Effector CD8-positive, alpha-beta T cell (primary cell): ENCODE data around the gene NCOA1.
"Not testable (repeated sequence)": the region's sequence is repeated elsewhere in the genome, so short reads cannot be mapped to it uniquely, and the experiment has no call there.

ENCODE experiments used
- DNase-seq: peaks from one replicate; lab custom pipeline; 2025; lab: John Stamatoyannopoulos, UW

NCOA1 gene

GRCh38 chr2:24505534-24506275, 14.7 kb downstream of the NCOA1 start:
- no peak for DNase-seq

GRCh38 chr2:24507549-24507948, 16.5 kb downstream of the NCOA1 start:
- DNase-seq, result no peak

DNA sequence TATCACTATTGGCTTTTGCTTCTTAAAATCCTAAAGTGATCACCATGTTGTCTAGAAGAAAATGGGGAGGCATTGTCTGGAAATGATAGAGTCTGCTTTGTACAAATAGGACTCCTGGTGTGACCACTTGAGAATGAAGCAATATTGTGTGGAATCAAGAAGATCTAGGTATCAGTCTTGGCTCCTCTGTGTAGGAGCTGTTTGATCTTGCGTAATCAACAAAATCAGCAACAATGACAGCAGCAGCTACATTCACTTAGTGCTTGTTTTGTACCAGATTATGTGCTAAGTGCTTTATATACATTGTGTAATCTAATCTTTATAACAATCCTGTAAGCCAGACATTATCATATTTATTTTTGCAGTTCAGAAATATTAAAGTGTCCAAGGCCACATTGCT, 17.8 kb downstream of the NCOA1 start:
- DNase-seq, result no peak

DNA sequence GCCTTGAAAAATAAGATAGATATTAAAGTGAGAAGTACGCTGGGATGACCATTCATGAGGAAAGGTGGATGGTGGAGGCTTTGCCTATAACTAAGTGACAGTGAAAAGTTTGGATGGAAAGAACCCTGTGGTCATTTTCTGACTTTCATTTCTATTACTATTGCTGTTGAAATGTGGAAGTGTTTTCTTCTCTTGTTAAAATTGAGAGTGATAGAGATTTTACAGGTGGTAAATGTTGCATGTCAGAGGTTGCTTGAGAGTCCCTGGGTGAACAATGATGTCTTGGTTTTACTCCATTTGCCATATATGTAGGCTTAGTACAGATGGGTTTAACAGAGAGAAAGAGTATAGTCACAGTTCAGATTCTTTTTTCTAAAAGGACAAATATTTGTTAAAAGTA, 18.4 kb downstream of the NCOA1 start:
- no peak for DNase-seq

DNA sequence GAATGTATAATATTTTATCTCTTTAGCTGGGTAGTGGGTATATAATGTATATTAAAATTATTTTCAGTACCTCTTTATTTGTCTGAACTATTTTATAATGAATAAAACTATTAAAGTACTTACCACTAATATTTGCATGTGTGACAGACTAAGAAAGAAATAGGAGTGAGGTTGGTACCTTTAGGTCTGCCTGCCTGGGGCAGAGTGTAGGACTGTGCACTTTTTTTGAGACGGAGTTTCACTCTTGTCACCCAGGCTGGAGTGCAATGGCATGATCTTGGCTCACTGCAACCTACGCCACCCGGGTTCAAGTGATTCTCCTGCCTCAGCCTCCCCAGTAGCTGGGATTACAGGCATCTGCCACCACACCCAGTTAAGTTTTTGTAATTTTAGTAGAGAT, 18.8 kb downstream of the NCOA1 start:
- no peak for DNase-seq

- DNase-seq, result no peak
Measured at GRCh38 chr2:24510771-24511170, 19.7 kb downstream of the NCOA1 start.

DNA sequence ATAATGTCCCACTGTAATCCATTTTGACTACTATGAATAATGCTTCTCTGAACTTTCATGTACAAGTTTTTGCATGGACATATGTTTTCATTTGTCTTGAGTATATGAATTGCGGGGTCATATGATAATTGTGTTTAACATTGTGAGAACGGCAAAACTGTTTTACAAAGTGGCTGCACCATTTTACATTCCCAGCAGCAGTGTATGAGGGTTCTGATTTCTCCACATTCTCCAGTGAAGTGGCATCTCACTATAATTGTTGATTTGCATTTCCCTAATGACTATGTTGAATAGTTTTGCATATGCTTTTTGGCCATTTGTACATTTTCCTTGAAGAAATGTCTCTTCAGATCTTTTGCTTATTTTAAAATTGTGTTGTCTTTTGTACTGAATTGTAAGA, 20.1 kb downstream of the NCOA1 start:
- no peak for DNase-seq

DNA sequence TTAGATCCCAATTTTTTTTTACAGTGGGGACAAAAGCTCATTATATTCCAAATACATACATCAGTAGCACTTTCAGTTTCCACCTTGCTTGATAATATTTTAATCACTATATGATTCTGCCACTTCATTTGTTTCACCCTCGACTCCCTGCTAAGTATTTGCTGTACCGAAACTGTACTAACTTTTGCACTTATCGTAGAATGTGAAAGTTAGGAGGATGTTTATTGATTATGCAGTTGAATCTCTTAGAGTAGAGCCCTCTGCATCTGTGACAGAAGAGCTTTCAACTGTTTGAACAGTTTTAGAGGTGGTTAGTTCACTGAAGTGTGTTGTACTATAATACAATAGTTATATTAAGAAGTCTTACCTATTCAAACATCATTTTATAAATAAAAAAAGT, 20.8 kb downstream of the NCOA1 start:
- DNase-seq, result no peak

DNA sequence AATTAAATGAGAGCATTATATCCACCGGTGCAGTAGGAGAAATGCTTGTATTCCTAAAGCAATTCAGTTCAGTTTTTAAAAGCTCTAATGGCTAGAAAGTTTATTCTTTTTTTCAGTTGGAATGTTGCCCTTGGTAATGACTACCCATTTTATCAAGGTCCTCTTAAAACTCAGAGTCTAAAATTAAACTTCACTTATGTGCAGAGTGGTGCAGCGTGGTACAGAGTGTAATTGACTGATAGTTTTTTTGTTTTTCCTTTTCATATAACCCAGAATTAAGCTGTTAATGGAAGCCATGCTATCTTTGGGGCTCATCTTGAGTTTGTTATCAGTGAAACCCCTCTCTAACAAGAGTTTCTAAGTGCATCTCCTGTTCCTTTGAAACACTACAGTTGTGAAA, 21.4 kb downstream of the NCOA1 start:
- no peak for DNase-seq

- no peak for DNase-seq
Measured at GRCh38 chr2:24512831-24513230, 21.8 kb downstream of the NCOA1 start.

DNA sequence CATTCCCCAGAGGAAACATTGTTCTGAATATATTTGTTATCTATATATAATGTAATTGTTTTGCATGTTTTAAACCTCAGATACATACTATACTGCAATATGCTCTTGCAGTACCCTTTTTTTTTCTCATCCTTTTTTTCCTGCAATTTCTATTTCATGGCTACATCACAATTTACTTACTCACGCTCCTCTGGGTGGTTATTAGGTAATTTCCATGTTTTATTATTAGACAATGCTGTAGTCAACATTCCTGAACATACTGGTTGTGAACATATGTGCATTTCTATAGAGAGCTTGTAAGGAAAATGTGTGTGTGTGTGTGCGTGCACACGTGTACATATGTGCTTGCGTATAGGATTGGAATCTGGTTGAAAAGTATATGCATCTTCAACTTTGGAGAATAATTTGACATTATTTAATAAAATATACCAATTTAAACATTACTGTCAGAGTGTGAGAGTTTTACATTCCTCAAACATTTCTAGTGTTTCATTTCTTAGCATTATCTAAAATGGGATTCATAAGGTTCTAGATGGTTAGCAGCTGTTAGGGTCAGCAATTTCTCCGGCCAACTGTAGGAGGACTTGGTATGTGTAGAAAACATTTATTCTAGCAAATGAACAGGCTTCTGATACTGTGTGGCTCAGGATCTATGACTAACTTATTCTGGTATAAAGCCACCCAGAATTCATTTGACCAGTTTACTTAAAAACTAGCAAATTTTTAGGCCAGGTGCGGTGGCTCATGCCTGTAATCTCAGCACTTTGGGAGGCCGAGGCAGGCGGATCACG, 22.4 kb downstream of the NCOA1 start:
- DNase-seq, result no peak

- DNase-seq, result no peak
Measured at GRCh38 chr2:24514820-24515219, 23.8 kb downstream of the NCOA1 start.

DNA sequence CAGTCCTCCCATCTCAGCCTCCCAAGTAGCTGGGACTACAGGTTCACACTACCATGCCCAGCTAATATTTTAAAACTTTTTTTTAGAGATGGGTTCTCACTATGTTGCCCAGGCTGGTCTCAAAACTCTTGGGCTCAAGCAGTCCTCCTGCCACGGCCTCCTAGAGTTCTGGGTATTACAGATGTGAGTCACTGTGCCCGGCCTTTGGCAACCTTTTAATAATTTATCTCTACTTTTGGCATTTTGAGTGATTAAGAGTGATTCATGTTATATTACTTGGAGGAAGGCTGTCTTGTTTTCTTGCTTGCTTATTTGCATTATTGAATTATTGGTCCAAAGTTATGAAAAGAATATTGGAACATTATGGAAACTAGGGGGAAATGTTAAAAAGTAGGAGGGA, 24.3 kb downstream of the NCOA1 start:
- DNase-seq, result no peak

- DNase-seq, result no peak
Measured at GRCh38 chr2:24515831-24516230, 24.8 kb downstream of the NCOA1 start.

- DNase-seq, result no peak
Measured at GRCh38 chr2:24517247-24517646, 26.2 kb downstream of the NCOA1 start.

GRCh38 chr2:24520175-24520574, 29.1 kb downstream of the NCOA1 start:
- no peak for DNase-seq

DNA sequence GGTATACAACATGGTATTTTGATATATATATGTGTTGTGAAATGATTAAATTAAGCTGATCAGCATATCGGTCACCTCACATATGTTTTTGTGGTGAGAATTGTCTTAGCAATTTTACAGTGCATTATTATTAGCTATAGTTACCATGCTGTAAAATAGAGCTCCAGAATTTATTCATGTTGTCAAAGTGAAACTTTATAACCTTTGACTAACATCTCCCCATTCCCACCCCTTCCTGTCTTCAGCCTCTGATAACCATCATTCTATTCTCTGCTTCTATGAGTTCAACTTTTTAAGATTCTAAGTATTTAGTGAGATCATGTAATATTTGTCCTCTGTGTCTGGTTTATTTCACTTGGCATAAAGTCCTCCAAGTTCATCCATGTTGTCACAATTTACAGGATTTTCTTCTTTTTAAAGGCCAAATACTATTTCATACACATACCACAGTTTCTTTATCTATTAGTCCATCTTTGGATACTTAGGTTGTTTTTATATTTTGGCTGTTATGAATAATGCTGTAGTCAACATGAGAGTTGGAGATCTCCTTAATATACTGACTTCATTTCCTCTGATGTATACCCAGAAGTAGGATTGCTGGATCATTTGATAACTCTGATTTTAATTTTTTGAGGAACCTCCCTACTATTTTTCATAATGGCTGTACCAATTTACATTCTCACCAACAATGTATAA, 30.3 kb downstream of the NCOA1 start:
- DNase-seq, result no peak

DNA sequence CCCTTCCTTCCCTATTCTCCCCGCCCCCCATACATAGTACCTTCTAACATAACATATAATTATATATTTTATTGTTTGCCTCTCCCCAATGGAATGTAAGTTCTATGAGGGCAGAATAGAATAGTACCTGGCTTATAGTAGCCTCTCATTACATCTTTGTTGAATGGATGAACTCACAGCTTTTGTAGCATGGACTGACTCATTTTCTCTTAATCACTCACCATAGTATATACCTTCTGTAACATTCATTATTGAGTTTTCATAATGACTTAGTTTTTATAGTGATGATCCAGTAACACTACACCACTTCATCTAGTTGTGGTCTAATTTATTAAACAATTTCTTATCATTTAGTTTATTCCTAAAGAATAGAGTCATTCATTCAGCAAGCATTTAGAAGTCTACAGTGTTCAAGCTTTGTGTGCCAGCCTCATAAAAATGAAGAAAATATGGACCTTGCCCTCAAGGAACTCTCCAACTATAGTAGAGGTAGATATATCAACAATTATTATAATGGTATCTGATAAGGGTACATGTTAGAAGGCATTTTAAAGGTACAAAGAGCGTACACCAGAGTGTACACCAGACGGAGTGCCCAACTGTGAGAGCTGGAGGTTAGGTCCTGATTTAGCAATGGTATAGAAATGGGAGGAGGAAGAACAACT, 31.1 kb downstream of the NCOA1 start:
- DNase-seq, result no peak

DNA sequence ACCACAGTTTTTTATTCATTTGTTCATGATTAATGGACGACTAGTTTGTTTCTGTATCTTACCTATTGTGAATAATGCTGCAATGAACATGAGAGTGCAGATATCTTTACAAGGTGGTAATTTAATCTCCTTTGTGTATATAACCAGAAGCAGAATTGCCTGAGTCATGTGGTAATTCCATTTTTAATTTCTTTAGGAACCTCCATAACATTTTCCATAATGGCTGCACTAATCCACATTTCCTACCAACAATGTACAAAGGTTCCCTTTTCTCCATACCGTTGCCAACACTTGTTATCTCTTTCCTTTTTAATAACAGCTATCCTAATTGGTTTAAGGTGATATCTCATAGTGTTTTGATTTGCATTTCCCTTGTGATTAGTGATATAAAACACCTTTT, 36.5 kb downstream of the NCOA1 start:
- DNase-seq, result no peak

DNA sequence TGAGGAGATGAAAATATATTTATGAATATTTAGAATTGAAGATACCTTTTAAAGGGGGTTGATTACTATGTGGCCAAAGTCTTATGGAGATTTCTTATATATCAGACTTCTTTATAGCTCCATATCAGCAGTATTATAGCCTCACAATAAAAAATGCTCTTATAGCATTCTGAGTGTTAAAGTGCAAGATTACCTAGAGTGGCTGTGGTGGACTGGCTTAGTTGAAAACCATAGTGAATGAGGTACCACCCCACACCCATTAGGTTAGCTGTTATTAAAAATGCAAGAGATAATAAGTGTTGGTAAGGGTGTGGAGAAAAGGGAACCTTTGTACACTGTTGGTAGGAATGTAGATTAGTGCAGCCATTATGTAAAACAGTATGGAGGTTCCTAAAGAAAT, 39.7 kb downstream of the NCOA1 start:
- no peak for DNase-seq

GRCh38 chr2:24531610-24532009, 40.6 kb downstream of the NCOA1 start:
- not testable (repeated sequence) for DNase-seq

- not testable (repeated sequence) for DNase-seq
Measured at GRCh38 chr2:24532057-24532456, 41.0 kb downstream of the NCOA1 start.
